Measurements from ENCODE around the gene DNM2.
A peak's percentile ranks its signal among the peaks of the same experiment; 100 is the strongest.
"Not testable (repeated sequence)": the region's sequence is repeated elsewhere in the genome, so short reads cannot be mapped to it uniquely, and the experiment has no call there.

The DNM2 gene

GRCh38 chr19:10744253-10744798 lies 26.4 kb downstream of the DNM2 start:
- Histone ChIP-seq H3K4me1 (ENCODE audit: control insufficient read depth, insufficient read depth, low read length) (peaks cover 4% of the 10 kb centered on the region; the same call in 1 of the 2 replicates), H3K27ac (ENCODE audit: extremely low read depth, low read depth, low read length) (no peak overlapping the region), H3K36me3 (ENCODE audit: control insufficient read depth in 2 of 2, insufficient read depth in 1 of 2, low read length in 2 of 2) (no peaks in the 10 kb centered on the region; a peak in 1 of 3 replicates), H3K9me3 (ENCODE audit: control insufficient read depth, insufficient read depth, low read depth, low read length) (no peaks in the 10 kb centered on the region), H3K4me3 (ENCODE audit: low read depth, low read length) (no peak overlapping the region)
- ChIA-PET CTCF (interaction anchor here (0.5 kb wide), 1 partner anchor 84 kb away, joined by 3 read pairs; no protein-coding TSS in a partner anchor), POLR2A (no interaction called here)
- peak; percentile 78 for TF ChIP-seq ZNF600 (tag by site-specific recombination; IDR thresholded peaks at IDR 0.05)
- TF ChIP-seq ZNF366 (tag by site-specific recombination; conservative IDR thresholded peaks at IDR 0.05), result no peak
- no peak for TF ChIP-seq REST (tag by site-specific recombination; IDR thresholded peaks at IDR 0.05)
- TF ChIP-seq KLF17 (tag by site-specific recombination; IDR thresholded peaks at IDR 0.05), result no peak
- no peak for TF ChIP-seq BCL11B (tag by site-specific recombination; IDR thresholded peaks at IDR 0.05; ENCODE audit: low read depth)
- TF ChIP-seq ZNF560 (tag by site-specific recombination; IDR thresholded peaks at IDR 0.05; ENCODE audit: borderline replicate concordance), result no peak
- TF ChIP-seq ZBTB26 (tag by site-specific recombination; optimal IDR thresholded peaks at IDR 0.05), result no peak
- peak; percentile 79 for TF ChIP-seq SCRT1 (tag by site-specific recombination; IDR thresholded peaks at IDR 0.05; ENCODE audit: borderline replicate concordance)
- TF ChIP-seq GLIS1 (tag by site-specific recombination; IDR thresholded peaks at IDR 0.05), result peak; percentile 35; the same call in 1 of the 2 replicates
- peak; percentile 96 for TF ChIP-seq SCRT2 (tag by site-specific recombination; IDR thresholded peaks at IDR 0.05)
- TF ChIP-seq, protein P1, sequence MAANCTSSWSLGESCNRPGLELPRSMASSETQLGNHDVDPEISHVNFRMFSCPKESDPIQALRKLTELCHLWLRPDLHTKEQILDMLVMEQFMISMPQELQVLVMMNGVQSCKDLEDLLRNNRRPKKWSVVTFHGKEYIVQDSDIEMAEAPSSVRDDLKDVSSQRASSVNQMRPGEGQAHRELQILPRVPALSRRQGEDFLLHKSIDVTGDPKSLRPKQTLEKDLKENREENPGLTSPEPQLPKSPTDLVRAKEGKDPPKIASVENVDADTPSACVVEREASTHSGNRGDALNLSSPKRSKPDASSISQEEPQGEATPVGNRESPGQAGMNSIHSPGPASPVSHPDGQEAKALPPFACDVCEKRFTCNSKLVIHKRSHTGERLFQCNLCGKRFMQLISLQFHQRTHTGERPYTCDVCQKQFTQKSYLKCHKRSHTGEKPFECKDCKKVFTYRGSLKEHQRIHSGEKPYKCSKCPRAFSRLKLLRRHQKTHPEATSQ (tag by site-specific recombination; IDR thresholded peaks at IDR 0.05), result no peak
- TF ChIP-seq FEZF1 (tag by site-specific recombination; IDR thresholded peaks at IDR 0.05), result no peak
- TF ChIP-seq ZNF155 (tag by site-specific recombination; IDR thresholded peaks at IDR 0.05), result no peak

GRCh38 chr19:10744801-10745293 lies 27.0 kb downstream of the DNM2 start:
- peaks cover 4% of the 10 kb centered on the region; the same call in 1 of the 2 replicates for H3K4me1 ChIP-seq (ENCODE audit: control insufficient read depth, insufficient read depth, low read length)
- CTCF ChIA-PET, result interaction anchor here (0.5 kb wide), 1 partner anchor 84 kb away, joined by 3 read pairs; no protein-coding TSS in a partner anchor
- H3K36me3 ChIP-seq (ENCODE audit: control insufficient read depth in 2 of 2, insufficient read depth in 1 of 2, low read length in 2 of 2), result no peaks in the 10 kb centered on the region

DNA sequence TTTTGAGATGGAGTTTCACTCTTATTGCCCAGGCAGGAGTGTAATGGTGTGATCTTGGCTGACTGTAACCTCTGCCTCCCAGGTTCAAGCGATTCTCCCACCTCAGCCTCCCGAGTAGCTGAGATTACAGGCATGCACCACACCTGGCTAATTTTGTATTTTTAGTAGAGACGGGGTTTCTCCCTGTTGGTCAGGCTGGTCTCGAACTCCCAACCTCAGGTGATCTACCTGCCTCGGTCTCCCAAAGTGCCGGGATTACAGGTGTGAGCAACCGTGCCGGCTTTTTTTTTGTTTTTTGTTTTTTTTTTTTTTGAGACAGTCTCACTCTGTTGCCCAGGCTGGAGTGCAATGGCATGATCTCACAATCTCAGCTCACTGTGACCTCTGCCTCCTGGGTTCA lies 28.6 kb downstream of the DNM2 start:
- POLR2A ChIA-PET; H3K4me3 ChIP-seq (ENCODE audit: low read depth, low read length); H3K27ac ChIP-seq (ENCODE audit: extremely low read depth, low read depth, low read length); H3K9me3 ChIP-seq (ENCODE audit: control insufficient read depth, insufficient read depth, low read depth, low read length); H3K36me3 ChIP-seq (ENCODE audit: control insufficient read depth in 2 of 2, insufficient read depth in 1 of 2, low read length in 2 of 2); H3K4me1 ChIP-seq (ENCODE audit: control insufficient read depth, insufficient read depth, low read length); CTCF ChIA-PET: not testable (repeated sequence)
- TF ChIP-seq, protein P2, sequence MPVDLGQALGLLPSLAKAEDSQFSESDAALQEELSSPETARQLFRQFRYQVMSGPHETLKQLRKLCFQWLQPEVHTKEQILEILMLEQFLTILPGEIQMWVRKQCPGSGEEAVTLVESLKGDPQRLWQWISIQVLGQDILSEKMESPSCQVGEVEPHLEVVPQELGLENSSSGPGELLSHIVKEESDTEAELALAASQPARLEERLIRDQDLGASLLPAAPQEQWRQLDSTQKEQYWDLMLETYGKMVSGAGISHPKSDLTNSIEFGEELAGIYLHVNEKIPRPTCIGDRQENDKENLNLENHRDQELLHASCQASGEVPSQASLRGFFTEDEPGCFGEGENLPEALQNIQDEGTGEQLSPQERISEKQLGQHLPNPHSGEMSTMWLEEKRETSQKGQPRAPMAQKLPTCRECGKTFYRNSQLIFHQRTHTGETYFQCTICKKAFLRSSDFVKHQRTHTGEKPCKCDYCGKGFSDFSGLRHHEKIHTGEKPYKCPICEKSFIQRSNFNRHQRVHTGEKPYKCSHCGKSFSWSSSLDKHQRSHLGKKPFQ (tag by site-specific recombination; IDR thresholded peaks at IDR 0.05), result 0 out of 2 replicates have a peak, but pooled peaks have one; percentile 44
- peak; percentile 65 for TF ChIP-seq ZEB2 (tag by site-specific recombination; IDR thresholded peaks at IDR 0.05)
- TF ChIP-seq, protein P3, sequence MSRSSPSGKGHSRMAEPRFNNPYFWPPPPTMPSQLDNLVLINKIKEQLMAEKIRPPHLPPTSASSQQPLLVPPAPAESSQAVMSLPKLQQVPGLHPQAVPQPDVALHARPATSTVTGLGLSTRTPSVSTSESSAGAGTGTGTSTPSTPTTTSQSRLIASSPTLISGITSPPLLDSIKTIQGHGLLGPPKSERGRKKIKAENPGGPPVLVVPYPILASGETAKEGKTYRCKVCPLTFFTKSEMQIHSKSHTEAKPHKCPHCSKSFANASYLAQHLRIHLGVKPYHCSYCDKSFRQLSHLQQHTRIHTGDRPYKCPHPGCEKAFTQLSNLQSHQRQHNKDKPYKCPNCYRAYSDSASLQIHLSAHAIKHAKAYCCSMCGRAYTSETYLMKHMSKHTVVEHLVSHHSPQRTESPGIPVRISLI (tag by site-specific recombination; IDR thresholded peaks at IDR 0.05), result peak; percentile 75

More at GRCh38 chr19:10744801-10745293, 27.0 kb downstream of the DNM2 start:
- no peak overlapping the region for H3K27ac ChIP-seq (ENCODE audit: extremely low read depth, low read depth, low read length)
- no peak overlapping the region for H3K4me3 ChIP-seq (ENCODE audit: low read depth, low read length)
- POLR2A ChIA-PET, result no interaction called here
- no peaks in the 10 kb centered on the region for H3K9me3 ChIP-seq (ENCODE audit: control insufficient read depth, insufficient read depth, low read depth, low read length)
- TF ChIP-seq ZNF146 (tag by site-specific recombination; IDR thresholded peaks at IDR 0.05), result no peak
